NCI-H2227 treated with DMSO at 0.1 percent for 48 hours (cell line): ENCODE results near the gene APOL3.
"Not testable (repeated sequence)": the region's sequence is repeated elsewhere in the genome, so short reads cannot be mapped to it uniquely, and the experiment has no call there.

ENCODE experiments used
- DNase-seq: peaks from one replicate; lab custom pipeline; 2025; lab: John Stamatoyannopoulos, UW

APOL3 gene, protein sequence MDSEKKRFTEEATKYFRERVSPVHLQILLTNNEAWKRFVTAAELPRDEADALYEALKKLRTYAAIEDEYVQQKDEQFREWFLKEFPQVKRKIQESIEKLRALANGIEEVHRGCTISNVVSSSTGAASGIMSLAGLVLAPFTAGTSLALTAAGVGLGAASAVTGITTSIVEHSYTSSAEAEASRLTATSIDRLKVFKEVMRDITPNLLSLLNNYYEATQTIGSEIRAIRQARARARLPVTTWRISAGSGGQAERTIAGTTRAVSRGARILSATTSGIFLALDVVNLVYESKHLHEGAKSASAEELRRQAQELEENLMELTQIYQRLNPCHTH

DNA sequence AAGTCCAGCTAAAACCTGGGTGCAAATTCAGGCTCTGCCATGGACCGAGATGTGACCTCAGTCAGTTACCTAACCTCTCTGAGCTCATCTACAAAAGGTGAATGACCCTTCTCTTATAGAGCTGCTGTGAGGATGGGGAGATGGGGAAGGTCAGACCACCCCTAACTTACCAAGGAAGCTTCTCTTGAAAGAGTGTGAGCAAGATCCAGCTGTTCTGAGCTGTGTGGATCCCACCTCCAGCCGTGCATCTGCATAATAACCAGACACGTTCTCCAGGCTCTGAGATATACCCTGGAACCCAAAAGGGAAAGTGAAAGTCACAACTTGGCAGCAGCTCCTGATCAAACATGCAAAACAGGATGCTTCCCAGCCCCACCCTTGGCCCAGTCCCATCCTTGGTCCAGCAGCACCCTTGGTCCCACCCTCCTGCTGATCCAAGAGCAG lies at the start of gene APOL3:
Gene APOL3 (minus strand): TSS at position 257 of the 444 bp plus-strand sequence. CDS start 11,700 bp downstream, outside the sequence.
- DNase-seq: no peak

DNA sequence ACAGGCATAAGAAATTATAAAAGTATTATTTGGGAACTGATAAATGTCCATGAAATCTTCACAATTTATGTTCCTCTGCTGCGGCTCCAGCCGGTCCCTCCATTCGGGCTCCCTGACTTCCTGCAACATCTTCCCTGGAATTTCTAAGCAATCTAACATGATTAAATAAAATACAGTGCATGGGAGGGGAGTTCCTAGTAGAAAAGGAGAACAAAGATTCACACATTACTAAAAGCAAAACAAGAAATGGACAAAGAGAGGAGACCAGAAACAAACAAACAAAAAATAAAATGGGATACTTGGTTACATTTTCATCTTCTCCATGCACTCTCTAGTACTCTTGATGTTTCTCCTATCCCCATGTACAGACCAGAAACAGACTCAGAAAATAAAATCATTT lies 49.7 kb upstream of the APOL3 start:
- no peak for DNase-seq

DNA sequence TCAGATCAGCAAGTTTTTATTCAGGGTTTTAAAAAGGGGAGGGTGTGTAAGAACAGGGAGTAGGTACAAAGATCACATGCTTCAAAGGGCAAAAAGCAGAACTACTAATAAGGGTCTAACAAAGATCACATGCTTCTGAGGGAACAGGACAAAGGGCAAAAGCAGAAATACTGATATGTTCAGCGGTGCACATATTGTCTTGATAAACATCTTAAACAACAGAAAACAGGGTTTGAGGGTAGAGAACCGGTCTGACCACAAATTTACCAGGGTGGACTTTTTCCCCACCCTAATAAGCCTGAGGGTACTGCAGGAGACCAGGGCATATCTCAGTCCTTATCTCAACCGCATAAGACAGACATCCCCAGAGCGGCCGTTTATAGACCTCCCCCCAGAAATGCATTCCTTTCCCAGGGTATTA lies 48.9 kb upstream of the APOL3 start:
- not testable (repeated sequence) for DNase-seq

DNA sequence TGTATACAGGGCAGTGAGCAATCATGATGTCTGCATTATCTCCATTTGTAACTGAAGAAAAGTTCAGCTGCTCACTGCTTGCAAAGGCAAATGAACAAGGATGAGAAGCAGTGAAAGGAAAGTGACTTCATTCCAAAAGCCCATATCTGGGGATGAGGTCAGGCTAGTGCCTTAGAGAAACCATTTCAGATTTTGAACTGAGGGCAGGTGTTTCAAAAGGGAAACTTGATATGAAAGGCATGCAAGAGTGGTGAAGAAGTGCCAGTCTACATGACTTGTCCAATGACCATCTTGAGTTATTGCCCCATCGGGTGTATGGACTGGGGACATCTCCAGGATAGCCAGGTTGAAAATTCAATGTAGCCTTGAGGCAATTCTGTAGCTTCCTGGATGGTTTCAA lies 48.4 kb upstream of the APOL3 start:
- DNase-seq: no peak

DNA sequence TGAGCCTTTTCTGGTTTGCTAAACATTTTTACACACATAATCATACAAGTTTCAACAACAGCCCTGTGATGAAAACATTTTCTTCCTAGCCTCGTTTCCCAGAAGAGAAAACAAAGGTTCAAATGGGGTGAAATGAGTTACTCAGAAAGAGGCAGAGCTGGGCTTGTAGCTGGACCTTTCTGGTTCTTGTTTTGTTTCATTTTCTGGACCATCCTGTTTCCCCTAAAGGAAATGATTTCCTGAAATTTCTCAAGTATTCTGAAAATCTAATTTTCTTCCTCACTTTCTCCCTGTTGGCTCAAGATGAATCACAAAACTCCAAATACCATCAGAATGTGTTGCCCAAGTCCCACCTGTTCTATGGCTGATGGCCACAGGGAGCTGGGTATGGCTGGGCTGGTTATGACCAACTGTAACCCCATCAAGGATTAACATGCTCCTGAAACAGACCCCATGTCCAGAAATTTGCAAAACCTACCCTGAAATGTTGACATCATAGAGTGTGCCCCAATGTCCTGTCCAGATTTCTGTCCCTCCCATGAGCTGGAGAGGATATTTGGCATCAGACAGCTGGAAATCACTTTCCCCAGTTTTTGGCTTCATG lies 47.7 kb upstream of the APOL3 start:
- DNase-seq: no peak

DNA sequence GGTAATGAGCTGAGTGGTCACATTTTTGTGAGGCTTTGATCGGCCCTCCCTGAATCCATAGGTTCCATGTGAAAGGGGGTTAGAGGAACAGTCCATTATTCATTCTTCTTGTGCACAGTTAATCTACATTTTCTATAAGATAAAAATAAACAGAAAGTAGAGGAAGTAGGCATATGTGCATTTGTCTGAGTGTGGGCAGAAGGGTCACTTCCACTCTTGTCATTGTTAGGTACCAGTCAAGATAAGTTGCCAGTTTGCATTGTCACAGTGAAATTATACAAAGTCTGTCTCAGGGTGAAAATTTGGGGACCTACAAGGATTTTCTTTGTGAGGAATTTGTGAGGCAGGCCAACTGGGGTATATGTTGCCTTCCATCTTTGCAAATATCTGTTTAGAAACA lies 45.7 kb upstream of the APOL3 start:
- DNase-seq: no peak

DNA sequence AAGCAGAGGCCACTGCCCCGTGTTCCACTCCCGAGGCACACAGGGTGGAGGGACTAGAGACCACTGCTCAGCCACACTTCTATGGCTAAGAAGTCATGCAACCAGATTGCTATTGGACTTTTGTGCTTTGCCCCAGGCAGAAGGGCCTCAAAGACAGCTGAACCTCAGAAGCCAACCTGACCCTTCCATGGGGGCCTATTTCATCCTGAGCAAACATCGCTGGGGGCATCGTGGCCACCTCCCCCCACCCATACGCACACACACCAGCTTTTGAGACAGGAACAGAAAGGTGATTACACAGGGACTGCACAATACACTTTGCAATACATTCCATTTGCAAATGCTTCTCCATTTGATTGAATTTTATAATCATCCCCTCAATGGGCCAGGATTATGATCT lies 45.0 kb upstream of the APOL3 start:
- not testable (repeated sequence) for DNase-seq

DNA sequence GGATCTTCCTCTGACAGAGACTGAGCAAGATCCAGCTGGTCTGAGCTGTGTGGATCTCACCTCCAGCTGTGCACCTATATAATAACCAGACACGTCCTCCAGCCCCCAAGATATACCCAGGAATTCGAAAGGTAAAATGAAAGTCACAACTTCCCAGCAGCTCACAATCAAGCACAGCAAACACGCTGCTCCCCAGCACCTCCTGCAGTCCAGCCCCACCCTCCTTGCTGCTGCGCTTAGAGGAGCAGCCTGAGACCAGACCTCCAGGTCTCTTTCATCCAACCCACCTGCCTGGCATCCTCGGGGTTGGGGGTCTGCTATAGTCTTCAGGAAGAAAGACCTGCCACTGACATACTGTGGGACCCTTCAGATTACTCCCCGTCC lies 44.1 kb upstream of the APOL3 start:
- no peak for DNase-seq

DNA sequence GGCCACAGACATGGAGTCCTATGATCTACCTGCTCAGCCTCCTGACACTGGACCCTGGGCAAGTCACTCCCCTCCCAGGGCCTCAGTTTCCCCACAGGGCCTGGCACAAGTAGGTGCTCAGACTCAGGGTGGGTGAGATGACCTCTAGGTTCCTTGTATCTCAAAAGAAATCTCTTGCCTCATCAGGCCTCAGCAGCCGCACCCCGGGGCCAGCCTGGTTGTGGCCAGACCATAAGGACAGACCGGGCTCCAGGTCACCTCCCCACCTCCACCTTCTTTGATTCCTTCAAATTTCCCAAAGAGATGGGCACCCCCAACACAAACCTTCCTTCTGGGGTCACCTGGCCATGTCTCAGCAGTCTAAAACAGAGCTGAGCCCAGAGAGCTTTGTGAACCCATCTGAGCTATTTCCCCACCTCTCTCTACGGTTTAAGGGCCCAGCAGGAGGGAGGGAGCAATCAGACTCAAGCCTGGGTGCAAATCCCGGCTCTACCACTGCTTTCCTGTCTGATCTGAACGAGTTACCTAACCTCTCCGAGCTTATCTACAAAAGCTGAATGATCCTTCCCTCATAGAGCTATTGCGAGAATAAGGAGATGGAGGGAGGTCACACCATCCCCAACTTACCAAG lies 43.6 kb upstream of the APOL3 start:
- no peak for DNase-seq

DNA sequence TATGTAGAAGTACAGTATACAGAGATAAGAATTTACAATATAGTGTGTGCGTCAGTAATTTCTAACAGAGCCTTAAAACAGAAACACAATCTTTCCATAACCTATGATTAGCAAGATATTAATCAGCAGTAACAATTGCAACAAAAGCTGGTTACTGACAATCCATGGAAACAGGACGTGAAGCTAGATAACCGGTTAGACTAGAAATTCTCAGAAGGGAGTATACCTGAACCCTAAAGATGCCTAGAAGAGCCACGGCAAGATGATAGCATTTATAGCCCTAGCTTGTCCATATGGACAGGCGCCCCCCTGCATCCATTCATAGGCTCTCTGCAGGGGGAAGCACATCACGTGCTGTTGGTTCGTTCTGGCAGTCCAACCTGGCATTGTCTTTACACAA lies 42.9 kb upstream of the APOL3 start:
- DNase-seq: not testable (repeated sequence)

DNA sequence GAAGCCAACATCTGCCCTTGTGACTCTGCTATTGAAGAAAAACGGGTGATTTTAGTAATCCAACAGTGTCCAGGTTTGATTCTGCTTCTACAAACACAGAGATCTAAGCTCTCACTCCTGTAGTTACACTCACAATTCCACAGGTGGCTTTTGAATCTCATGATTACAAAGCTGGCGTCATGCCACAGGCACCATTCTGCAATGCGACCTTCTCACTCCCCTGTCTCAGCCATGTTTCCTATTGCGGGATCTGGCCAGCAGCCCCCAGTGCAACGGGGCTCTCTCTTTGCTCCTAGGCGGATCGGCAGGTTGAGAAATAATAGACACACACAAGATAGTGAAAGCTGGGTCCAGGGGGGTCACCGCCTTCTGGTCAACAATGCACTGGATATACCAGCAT lies 42.4 kb upstream of the APOL3 start:
- peak; percentile 1 for DNase-seq

DNA sequence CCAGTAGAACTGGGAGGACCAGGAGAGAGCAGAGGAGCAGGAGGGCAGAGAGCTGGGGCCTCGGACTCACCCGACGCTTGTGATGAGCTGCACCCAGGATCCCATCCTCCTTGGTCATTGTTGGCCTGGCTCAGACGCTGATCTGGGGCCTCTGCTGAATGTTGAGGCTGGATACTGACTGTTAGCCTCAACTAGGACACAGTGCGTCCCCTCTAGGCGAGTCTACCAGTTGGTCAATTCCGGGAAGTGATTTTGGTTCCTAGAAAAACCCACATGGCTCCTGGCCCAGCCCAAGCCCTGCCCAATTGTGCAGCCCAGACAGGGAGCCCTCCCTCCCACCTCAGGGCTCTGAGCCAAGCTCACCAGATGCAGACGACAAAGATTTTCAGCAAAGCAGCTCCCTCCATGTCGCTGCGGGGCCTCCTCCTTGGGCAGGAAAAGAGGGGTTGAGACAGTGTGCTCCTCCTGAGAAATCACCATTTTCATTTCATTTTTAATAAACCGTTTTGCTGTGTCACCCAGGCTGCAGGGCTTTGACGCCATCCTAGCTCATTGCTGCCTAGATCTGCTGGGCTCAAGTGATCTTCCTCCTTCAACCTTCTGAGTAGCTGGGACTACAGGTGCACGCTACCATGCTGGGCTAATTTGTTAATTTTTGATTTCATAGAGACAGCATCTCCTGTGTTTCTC lies 41.2 kb upstream of the APOL3 start, which contains the start of gene APOL4:
Gene APOL4 (minus strand): TSS at position 180 of the 690 bp plus-strand sequence. CDS start 75 bp downstream, at position 105.
- DNase-seq: no peak

DNA sequence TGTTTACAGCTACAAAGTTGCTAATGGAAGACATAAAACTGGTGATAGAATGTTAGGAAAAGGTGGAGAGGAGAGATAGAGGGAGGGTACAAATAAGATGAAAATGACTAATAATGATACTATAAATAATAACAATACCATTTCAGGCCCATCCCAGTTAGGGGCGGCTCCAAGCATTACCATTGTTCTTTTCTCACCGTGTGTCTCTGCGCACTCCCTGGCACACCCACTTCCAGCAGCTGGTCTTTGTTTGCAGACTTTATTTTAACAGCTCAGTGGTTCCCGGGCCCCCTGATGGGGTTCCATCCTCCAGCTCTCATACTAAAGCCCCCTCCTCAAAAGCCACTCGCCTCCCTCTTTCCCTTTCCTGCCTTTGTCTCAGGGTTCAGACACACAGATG lies 40.5 kb upstream of the APOL3 start:
- DNase-seq: not testable (repeated sequence)

DNA sequence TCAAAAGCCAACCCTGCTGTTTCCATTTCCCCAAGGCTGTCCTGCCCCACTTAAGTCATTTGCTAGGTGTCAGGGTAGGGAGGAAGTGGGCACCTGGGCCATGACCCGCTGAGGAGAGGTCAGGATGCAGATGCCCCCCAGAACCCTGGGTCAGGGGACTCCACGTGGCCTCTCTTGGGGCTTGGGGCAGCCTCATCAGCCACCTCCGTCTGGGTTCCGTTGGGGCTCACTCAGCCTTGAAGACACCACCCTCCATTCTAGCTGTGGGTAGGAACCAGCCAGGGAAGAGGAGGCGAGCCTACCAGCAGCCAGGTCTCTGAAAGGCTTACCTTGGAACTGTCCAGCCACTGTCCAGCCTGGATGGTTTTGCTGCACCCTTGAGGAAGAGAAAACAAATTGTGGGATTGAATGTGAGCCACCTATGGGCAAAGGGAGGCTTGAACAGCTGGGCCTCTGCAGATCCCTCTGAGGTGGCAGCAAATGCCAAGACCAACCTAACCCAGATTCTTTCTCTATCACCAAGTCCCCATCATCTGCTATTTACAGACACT lies 38.5 kb upstream of the APOL3 start:
- DNase-seq: no peak

DNA sequence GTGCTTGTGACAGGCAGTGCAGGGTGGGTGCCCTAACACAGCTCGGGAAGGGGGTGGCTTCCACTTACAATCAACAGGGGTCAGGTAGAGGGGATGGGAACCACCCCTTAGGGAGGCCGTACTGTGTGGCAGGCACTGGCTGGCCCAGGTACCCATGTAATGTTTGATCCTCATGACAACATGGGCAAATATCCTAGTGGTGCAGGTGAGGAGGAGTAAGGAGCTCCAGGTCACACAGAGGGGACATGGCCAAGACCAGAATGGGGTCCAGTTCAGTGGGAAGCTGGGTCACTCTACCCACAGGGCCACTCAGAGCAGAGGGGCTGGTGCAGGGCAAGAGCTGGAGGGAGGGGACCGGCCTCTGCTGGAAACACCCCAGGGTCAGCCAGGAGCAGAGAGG lies 38.0 kb upstream of the APOL3 start:
- no peak for DNase-seq

DNA sequence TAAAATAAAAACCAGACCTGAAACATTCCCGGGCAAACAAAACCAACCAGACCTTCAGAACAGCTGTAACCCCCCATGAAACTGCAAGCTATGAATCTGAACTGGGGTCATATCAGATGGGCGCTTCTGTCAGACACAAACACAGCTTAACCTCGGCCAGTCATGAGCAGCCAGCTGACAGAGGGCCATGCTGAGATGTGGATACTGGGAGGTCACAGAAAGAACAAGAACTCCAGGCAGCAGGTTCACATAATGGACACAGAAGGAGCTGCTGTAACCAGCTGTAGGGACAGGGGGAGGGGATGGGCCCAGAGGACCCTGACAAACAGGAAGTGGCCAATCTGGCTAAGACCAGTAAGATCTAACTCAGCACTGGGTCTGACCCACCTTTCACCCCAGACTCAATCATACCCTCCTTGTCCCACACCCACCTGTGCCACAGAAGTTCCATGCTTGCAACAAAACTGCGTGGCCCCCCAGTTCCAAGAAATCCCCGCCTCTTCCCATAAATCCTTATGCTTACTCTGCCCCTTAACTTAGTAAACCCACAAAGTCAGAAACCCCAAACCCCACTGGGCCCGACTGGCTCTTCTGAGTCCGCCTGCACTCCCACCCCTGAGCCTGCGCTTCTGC lies 37.1 kb upstream of the APOL3 start:
- DNase-seq: no peak

DNA sequence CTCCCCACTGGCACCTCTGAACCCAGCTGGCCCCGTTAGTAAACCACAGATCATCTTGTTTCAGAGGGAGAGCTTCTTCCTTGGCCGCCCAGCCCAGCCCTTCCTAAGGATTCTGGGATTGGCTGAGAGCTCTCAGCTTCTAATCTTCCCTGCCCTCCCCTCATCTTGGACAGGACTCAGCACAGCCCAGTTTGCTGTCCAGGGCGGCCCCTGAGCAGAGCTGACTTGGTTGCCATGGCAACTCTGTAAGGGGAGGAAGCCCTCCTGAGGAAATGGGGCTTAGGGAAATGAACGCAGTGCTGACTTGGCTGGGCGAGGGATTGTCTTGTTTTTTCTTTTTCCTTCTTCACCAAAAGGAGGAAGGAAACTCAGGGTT lies 36.5 kb upstream of the APOL3 start:
- peak; percentile 62 for DNase-seq

DNA sequence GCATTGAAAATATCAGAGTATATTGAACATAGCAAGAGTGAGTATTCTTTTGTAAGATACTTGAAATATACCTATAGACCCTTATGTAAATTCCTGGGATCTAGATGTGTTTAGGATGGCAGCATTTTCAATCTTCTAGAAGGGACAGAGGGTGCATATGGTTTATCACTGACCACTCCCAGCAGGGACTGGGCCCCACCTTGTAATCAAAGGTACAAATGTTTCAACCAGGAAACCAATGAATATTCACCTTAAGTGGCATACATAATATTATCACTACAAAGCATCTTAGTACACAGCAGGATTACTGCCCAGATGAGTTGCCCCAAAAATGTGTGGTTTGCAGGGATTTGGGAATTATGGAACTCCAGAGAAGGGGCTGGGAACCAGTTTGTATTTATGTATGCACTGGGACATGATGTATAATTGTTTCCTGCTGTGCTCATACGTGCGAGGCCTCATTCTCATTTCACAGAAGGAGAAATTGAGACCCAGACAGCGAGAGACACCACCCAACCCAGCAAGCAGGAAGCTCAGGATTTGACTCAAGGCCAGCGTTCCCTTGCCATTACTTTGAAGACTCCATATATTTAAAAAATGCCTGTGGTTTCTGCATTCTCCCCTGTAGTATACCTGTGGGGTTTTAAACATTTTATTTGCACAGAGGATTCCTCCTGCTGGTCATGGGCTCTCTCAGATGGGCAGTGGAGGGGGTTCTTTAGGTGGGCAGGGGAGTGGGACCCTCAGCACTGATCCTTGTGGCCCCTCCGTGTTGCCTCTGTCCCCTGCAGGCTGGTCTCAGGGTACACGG lies 35.9 kb upstream of the APOL3 start:
- DNase-seq: no peak

DNA sequence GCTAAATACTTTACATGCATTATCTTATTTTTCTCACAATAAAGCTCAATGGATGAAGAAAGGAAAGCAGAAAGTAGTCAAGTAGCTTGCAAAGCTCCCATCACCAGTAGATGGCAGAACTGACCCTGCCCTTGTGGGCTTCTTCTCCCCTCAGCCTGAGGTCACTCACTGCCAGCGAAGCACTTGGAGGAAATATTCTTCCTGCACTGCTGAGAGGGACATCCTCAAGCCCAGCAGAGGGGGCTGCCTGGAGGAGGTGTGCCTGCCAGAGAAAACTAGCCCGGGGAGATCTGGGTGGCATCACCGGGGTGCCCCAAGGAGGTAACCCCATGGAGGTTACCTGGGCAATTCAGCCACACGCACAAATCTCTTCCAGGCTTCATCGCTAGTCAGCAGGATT lies 34.4 kb upstream of the APOL3 start:
- DNase-seq: peak; percentile 17

DNA sequence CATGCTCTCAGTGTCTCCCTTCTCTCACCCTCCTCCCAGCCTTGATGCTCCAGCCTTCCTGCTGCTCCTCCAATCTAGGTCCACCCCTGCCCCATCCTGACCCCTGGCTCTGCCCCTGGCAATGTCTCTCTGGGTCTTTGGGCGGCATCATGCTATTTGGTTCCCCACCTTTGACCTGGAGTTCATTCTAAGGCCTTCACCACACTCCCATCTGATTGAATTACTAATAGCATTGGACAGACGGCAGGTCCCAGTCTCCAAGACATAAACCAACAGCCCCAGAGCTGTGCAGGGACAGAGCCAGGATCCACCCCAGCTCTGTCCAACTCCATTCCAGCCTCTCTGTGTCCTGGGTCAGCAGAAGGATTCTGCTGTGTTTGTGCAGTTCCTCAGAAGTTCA lies 33.8 kb upstream of the APOL3 start:
- DNase-seq: no peak

DNA sequence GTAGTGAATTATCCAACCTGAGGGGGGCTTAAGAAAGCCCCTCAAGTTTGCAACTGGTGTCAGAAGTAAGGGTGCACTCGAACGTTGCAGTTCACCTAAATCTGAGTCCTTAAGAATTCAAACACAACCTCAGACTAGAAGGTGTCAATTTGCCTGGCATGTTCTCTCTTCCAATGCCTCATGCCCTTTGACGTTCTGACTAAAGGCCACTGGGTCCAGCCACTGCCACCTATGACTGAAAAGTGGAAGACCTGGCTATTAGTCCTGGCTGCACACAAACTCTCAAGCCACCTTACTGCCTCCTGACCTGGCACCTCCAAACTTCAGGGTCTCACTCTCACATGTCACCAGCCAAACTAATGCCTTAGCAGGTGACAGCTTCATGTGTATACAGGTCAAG lies 33.0 kb upstream of the APOL3 start:
- no peak for DNase-seq
